GM23338 (cell line): ENCODE measurements around the gene FAM53B. TPM values are rescaled to one million over a fixed set of nuclear protein-coding genes. Genes with fewer than 3 reads are reported as not detected.

ENCODE experiments used
- ATAC-seq: fragments of 200-7000 bp; cut with Tn5 transposase; 3 replicates; pipeline ENCODE4 v1.9.1; 2020
- DNase-seq: peaks from one replicate; pipeline ENCODE4 v3.0.0-alpha.2; 2015; ENCODE audit warnings: low spot score
- H2AFZ ChIP-seq: fragments of 200-600 bp; sonication (generic); 2 replicates; pipeline ENCODE4 v1.8.0; 2016; ENCODE audit warnings: antibody characterized with exemption, mild to moderate bottlenecking, moderate library complexity
- H3F3A ChIP-seq: fragments of 200-600 bp; sonication (generic); replicated peaks from 2 replicates; pipeline ENCODE4 v1.8.0; 2017; ENCODE audit warnings: antibody characterized with exemption, mixed run types, low read depth
- H3K27ac ChIP-seq: fragments of 200-600 bp; sonication (generic); 2 replicates; pipeline ENCODE4 v1.6.1; 2016; ENCODE audit warnings: low read depth
- H3K27me3 ChIP-seq: fragments of 200-600 bp; sonication (generic); 2 replicates; pipeline ENCODE4 v1.8.0; 2016; ENCODE audit warnings: mild to moderate bottlenecking, mixed run types, moderate library complexity; ENCODE audit not compliant: insufficient read depth
- H3K36me3 ChIP-seq: fragments of 200-600 bp; sonication (generic); 2 replicates; pipeline ENCODE4 v1.8.0; 2016; ENCODE audit warnings: mild to moderate bottlenecking; ENCODE audit not compliant: insufficient read depth
- H3K4me1 ChIP-seq: fragments of 200-600 bp; sonication (generic); 2 replicates; pipeline ENCODE4 v1.8.0; 2016; ENCODE audit warnings: mild to moderate bottlenecking, moderate library complexity; ENCODE audit not compliant: insufficient read depth
- H3K4me2 ChIP-seq: fragments of 200-600 bp; sonication (generic); 2 replicates; pipeline ENCODE4 v1.7.1; 2017; ENCODE audit warnings: mixed run types
- H3K4me3 ChIP-seq: fragments of 200-600 bp; sonication (generic); 2 replicates; pipeline ENCODE4 v1.6.1; 2016; ENCODE audit warnings: mixed run types
- H3K79me2 ChIP-seq: fragments of 200-600 bp; sonication (generic); replicated peaks from 2 replicates; pipeline ENCODE4 v1.8.0; 2017; ENCODE audit warnings: mild to moderate bottlenecking; ENCODE audit not compliant: insufficient read depth
- H3K9me2 ChIP-seq: fragments of 200-600 bp; sonication (generic); 2 replicates; pipeline ENCODE4 v1.8.0; 2017; ENCODE audit not compliant: insufficient read depth
- H4K20me1 ChIP-seq: fragments of 200-600 bp; sonication (generic); replicated peaks from 2 replicates; pipeline ENCODE4 v1.8.0; 2017; ENCODE audit warnings: mild to moderate bottlenecking; ENCODE audit not compliant: insufficient read depth
- H3K27ac Mint-ChIP-seq: 2 replicates; pipeline ENCODE4 v1.8.0; 2020; ENCODE audit warnings: inconsistent platforms, mild to moderate bottlenecking, moderate library complexity, mixed read lengths
- H3K27me3 Mint-ChIP-seq: 3 replicates; pipeline ENCODE4 v1.8.0; 2022; ENCODE audit warnings: low read depth, mild to moderate bottlenecking, moderate library complexity, mixed read lengths, inconsistent platforms; ENCODE audit not compliant: insufficient read depth, poor library complexity
- H3K36me3 Mint-ChIP-seq: 3 replicates; pipeline ENCODE4 v1.8.0; 2021; ENCODE audit warnings: low read depth, mild to moderate bottlenecking, inconsistent platforms, moderate library complexity, mixed read lengths
- H3K4me1 Mint-ChIP-seq: 3 replicates; pipeline ENCODE4 v1.8.0; 2020; ENCODE audit warnings: mild to moderate bottlenecking, inconsistent platforms, mixed read lengths
- H3K4me3 Mint-ChIP-seq: 3 replicates; pipeline ENCODE4 v1.8.0; 2021; ENCODE audit warnings: moderate library complexity, mild to moderate bottlenecking, inconsistent platforms, mixed read lengths
- H3K9me3 Mint-ChIP-seq: 3 replicates; pipeline ENCODE4 v1.8.0; 2020; ENCODE audit warnings: moderate library complexity, mild to moderate bottlenecking, inconsistent platforms, mixed read lengths
- CREB1 ChIP-seq: fragments of 250-450 bp; sonication (Bioruptor Pico); IDR thresholded peaks from 2 replicates; pipeline ENCODE4 v1.5.0; 2020; ENCODE audit warnings: low read depth, mild to moderate bottlenecking, moderate library complexity
- ETS1 ChIP-seq: IDR thresholded peaks from 2 replicates; pipeline ENCODE4 v1.6.1; 2016; ENCODE audit warnings: antibody characterized with exemption
- EZH2 ChIP-seq: fragments of 200-600 bp; sonication (generic); IDR thresholded peaks from one replicate; pipeline ENCODE4 v1.8.0; 2017; ENCODE audit warnings: antibody characterized with exemption, mild to moderate bottlenecking, low read depth; ENCODE audit not compliant: unreplicated experiment
- EZH2phosphoT487 ChIP-seq: fragments of 200-600 bp; sonication (generic); IDR thresholded peaks from one replicate; pipeline ENCODE4 v1.8.1; 2018; ENCODE audit warnings: antibody characterized with exemption; ENCODE audit not compliant: unreplicated experiment
- JUNB ChIP-seq: IDR thresholded peaks from one replicate; pipeline ENCODE4 v1.6.1; 2016; ENCODE audit warnings: antibody characterized with exemption; ENCODE audit not compliant: unreplicated experiment
- NANOG ChIP-seq: IDR thresholded peaks from 2 replicates; pipeline ENCODE4 v1.6.1; 2016; ENCODE audit warnings: antibody characterized with exemption, borderline replicate concordance
- POLR2AphosphoS5 ChIP-seq: IDR thresholded peaks from 2 replicates; pipeline ENCODE4 v1.6.1; 2016; ENCODE audit warnings: antibody characterized with exemption, low read depth
- STAT1 ChIP-seq: IDR thresholded peaks from one replicate; pipeline ENCODE4 v1.6.1; 2016; ENCODE audit warnings: antibody characterized with exemption; ENCODE audit not compliant: unreplicated experiment
- ZNF114 ChIP-seq: fragments of 250-450 bp; sonication (Bioruptor Pico); IDR thresholded peaks from 2 replicates; pipeline ENCODE4 v1.5.0; 2020; ENCODE audit warnings: mild to moderate bottlenecking, moderate library complexity
- ZNF331 ChIP-seq: fragments of 250-450 bp; sonication (Bioruptor Pico); IDR thresholded peaks from 2 replicates; pipeline ENCODE4 v1.5.0; 2020; ENCODE audit warnings: low read depth, mild to moderate bottlenecking, moderate library complexity
- ZNF462 ChIP-seq: fragments of 250-450 bp; sonication (Bioruptor Pico); IDR thresholded peaks from 2 replicates; pipeline ENCODE4 v1.5.0; 2020; ENCODE audit warnings: mild to moderate bottlenecking, moderate library complexity
- polyA plus RNA-seq: library from polyadenylated mRNA; unstranded; fragments of >200 nt; fragmentation: Nextera tagmentation; extraction: Ambion mirVana; gene quantifications from 2 replicates; pipeline ENCODE4 v1.2.1, GENCODE V29; 2016
- total RNA-seq: library from RNA; depleted of rRNA; stranded (reverse); fragments of >200 nt; shearing (Covaris generic); gene quantifications from 2 replicates; pipeline ENCODE4 v1.2.3, GENCODE V29; 2014
- TF ChIP-seq, protein P1 (sequence below): IDR thresholded peaks from one replicate; pipeline ENCODE4 v1.6.1; 2018; ENCODE audit warnings: antibody characterized with exemption; ENCODE audit not compliant: unreplicated experiment
- TF ChIP-seq, protein P2 (sequence below), 2 experiments: fragments of 200-600 bp in 1 of 2; sonication (generic) in 1 of 2; conservative IDR thresholded peaks; 2 replicates each; pipeline versions ENCODE4 v1.5.1 to v1.6.1; 2016 to 2017; ENCODE audit warnings: antibody characterized with exemption in 2 of 2, low read depth in 2 of 2, mild to moderate bottlenecking in 2 of 2, moderate library complexity in 1 of 2

The FAM53B gene
- total and polyA plus RNA-seq, 2 experiments from 2014 or later = 3.0 to 20.3 TPM

GRCh38 chr10:124748953-124749645 is 4.9 kb upstream of the FAM53B start:
- no peaks in the 10 kb centered on the region for H3K36me3 ChIP-seq
- TF ChIP-seq POLR2AphosphoS5 = no peak
- no peak for TF ChIP-seq EZH2phosphoT487
- no peak for TF ChIP-seq CREB1 (CRISPR knock-in tag)
- no peak for TF ChIP-seq ETS1
- no peak for TF ChIP-seq ZNF331 (CRISPR knock-in tag)
- no peak for TF ChIP-seq NANOG
- TF ChIP-seq, protein P1, sequence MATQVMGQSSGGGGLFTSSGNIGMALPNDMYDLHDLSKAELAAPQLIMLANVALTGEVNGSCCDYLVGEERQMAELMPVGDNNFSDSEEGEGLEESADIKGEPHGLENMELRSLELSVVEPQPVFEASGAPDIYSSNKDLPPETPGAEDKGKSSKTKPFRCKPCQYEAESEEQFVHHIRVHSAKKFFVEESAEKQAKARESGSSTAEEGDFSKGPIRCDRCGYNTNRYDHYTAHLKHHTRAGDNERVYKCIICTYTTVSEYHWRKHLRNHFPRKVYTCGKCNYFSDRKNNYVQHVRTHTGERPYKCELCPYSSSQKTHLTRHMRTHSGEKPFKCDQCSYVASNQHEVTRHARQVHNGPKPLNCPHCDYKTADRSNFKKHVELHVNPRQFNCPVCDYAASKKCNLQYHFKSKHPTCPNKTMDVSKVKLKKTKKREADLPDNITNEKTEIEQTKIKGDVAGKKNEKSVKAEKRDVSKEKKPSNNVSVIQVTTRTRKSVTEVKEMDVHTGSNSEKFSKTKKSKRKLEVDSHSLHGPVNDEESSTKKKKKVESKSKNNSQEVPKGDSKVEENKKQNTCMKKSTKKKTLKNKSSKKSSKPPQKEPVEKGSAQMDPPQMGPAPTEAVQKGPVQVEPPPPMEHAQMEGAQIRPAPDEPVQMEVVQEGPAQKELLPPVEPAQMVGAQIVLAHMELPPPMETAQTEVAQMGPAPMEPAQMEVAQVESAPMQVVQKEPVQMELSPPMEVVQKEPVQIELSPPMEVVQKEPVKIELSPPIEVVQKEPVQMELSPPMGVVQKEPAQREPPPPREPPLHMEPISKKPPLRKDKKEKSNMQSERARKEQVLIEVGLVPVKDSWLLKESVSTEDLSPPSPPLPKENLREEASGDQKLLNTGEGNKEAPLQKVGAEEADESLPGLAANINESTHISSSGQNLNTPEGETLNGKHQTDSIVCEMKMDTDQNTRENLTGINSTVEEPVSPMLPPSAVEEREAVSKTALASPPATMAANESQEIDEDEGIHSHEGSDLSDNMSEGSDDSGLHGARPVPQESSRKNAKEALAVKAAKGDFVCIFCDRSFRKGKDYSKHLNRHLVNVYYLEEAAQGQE = no peak
- no peak for TF ChIP-seq JUNB
- TF ChIP-seq, protein P2, sequence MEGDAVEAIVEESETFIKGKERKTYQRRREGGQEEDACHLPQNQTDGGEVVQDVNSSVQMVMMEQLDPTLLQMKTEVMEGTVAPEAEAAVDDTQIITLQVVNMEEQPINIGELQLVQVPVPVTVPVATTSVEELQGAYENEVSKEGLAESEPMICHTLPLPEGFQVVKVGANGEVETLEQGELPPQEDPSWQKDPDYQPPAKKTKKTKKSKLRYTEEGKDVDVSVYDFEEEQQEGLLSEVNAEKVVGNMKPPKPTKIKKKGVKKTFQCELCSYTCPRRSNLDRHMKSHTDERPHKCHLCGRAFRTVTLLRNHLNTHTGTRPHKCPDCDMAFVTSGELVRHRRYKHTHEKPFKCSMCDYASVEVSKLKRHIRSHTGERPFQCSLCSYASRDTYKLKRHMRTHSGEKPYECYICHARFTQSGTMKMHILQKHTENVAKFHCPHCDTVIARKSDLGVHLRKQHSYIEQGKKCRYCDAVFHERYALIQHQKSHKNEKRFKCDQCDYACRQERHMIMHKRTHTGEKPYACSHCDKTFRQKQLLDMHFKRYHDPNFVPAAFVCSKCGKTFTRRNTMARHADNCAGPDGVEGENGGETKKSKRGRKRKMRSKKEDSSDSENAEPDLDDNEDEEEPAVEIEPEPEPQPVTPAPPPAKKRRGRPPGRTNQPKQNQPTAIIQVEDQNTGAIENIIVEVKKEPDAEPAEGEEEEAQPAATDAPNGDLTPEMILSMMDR (conservative IDR thresholded peaks at IDR 0.05; ENCODE audit: low read depth in 2 of 2) = no peak
- no peak for TF ChIP-seq ZNF462 (CRISPR knock-in tag)
- no peak for TF ChIP-seq EZH2
- TF ChIP-seq STAT1 = no peak
- TF ChIP-seq ZNF114 (CRISPR knock-in tag) = no peak
- Mint-ChIP-seq H3K4me3 (no peak overlapping the region), H3K4me1 (peaks cover 11% of the 10 kb centered on the region), H3K36me3 (peaks cover 9% of the 10 kb centered on the region; the same call in 2 of the 3 replicates), H3K27me3 (peaks cover 2% of the 10 kb centered on the region), H3K9me3 (no peaks in the 10 kb centered on the region), H3K27ac (no peak overlapping the region)
- H3F3A ChIP-seq = no peaks in the 10 kb centered on the region
- no peak for DNase-seq
- no peak overlapping the region for H2AFZ ChIP-seq
- H4K20me1 ChIP-seq = peaks cover 2% of the 10 kb centered on the region; the same call in 1 of the 2 replicates
- no peak overlapping the region for H3K4me3 ChIP-seq
- no peaks in the 10 kb centered on the region for H3K9me2 ChIP-seq
- H3K27me3 ChIP-seq = no peaks in the 10 kb centered on the region
- no peak for ATAC-seq
- H3K4me2 ChIP-seq = no peak overlapping the region
- peaks cover 7% of the 10 kb centered on the region for H3K4me1 ChIP-seq
- H3K79me2 ChIP-seq = no peaks in the 10 kb centered on the region
- no peak overlapping the region for H3K27ac ChIP-seq
